Stimulated activated CD8-positive, alpha-beta memory T cell treated with anti-CD3 and anti-CD28 coated beads, Interleukin-2, amount 100 ng/mL, for 1 hour (primary cell): ENCODE results near the gene RASSF4.

Experiments used
- DNase-seq, 2 donors: peaks; one replicate each; pipeline ENCODE4 v3.0.0-alpha.2; 2020; ENCODE audit warnings: low read depth in 2 of 2

Gene RASSF4, protein sequence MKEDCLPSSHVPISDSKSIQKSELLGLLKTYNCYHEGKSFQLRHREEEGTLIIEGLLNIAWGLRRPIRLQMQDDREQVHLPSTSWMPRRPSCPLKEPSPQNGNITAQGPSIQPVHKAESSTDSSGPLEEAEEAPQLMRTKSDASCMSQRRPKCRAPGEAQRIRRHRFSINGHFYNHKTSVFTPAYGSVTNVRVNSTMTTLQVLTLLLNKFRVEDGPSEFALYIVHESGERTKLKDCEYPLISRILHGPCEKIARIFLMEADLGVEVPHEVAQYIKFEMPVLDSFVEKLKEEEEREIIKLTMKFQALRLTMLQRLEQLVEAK

DNA sequence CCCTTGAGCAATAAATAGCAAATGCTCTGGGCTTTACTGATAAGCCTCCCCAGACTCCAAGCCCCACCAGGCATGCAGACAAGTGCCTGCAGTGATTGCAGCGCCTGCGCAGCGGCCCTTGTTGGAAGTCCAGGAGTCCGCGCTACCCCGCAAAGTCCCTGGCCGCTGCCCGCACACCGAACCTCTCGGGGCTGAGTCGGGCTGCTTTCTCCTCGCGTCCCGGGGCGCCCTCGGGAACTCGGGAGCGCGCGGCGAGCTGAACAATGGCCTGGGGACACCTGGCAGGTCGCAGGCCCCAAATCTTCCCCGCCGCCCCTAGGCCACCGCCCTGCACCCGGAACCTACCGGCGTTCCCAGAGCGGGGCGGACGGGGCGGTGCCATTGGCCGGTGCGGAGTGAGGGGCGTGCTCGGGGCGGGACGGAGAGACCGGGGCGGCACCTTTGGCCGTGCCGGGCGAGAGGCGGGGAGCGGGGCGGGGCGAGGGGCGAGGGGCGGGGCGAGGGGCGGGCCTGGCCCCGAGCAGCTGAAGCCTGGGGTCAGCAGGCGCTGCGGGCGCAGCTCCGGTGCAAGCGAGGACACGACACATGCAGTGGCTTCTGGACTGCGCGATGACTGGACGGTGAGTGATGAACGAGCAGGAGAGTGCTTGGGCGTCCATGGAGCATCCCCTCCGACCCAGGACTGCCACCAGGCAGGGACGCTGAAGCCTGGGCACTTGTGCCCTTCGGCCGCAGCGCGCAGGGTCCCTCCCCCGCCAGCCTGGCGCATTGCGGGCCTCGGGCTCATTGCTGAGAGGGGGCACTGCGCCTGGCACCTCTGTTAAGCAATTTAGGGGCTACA lies at the start of gene RASSF4:
RASSF4 (plus strand) TSS at position 556 of the 841 bp plus-strand sequence. CDS start 10,401 bp downstream, outside the sequence.
- peak; percentile 83 to 86 for DNase-seq

GRCh38 chr10:44909910-44910309 lies 49.7 kb upstream of the RASSF4 start:
- no peak for DNase-seq

DNA sequence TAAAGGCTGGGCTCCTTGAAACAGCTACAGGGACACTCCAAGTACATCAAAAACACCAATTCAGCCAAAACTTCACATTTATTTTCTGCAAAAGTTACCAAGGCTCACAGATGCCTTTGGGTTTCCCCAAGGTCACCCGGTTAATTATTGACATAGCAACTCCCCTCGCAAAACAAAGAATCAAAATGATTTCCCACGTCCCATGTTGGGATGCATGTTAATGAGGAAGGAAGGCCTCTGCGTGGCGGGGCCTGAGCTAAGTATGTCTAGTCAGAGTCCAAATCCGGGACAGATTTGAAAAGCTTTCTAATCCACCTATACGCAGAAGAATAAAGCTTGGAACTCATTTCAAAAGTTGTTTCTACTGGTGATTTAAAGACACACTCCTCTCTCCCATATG lies 49.0 kb upstream of the RASSF4 start:
- no peak for DNase-seq

- DNase-seq = no peak
Observed at GRCh38 chr10:44911081-44911540, 48.5 kb upstream of the RASSF4 start, which contains the start of gene TMEM72. TMEM72 (plus strand) TSS chr10:44911337; CDS start chr10:44911513, 176 bp downstream.

DNA sequence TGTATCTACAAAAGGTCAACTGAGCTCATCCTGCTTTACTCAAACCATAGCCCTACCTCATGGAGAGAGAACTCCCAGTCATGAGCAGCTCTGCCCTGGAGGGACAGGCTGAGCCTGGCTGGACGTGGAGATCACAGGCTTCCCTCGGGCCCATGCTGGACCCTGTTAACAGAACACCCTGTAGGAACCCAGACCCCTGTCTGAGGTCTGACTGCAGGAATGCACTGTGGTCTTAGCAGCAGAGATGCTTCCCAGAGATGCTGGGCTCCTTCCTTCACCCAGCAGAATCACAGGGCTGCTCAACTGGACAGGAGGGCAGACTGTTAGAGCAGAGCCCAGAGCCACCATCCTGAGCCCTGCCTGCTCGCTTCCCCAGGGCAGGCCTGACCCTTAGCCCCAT lies 47.7 kb upstream of the RASSF4 start:
- no peak for DNase-seq

- DNase-seq = no peak
Observed at GRCh38 chr10:44913350-44914081, 46.1 kb upstream of the RASSF4 start.

- no peak for DNase-seq
Observed at GRCh38 chr10:44914891-44915290, 44.7 kb upstream of the RASSF4 start.

GRCh38 chr10:44916429-44916828 lies 43.2 kb upstream of the RASSF4 start:
- DNase-seq = no peak

DNA sequence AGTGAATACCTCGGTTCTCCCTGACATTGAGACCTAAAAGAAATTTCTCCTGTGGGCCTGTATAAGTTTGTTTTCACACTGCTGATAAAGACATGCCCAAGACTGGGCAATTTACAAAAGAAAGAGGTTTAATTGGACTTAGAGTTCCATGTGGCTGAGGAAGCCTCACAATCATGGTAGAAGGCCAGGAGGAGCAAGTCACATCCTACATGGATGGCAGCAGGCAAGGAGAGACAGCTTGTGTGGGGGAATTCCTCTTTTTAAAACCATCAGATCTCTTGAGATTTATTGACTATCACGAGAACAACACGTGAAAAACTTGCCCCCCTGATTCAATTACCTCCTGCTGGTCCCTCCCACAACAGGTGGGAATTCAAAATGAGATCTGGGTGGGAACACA lies 41.8 kb upstream of the RASSF4 start:
- no peak for DNase-seq

DNA sequence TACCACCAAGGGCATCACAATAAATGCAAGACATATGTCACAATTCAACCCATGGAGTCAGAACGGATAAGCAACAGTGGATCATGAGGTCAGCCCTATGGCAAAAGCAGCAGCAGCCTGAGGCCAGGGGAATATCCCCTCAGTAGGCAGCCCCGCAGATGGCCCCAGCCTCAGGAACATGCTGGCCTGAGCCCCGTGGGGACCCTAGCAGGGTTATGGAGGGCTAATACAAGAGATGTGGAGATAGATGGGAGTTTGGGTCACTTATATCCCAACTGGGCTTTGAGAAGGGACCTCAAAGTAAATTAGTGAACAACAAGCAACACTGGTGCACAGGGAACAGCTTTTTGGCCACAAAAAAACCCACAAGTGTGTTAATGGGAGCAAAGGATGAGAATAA lies 39.4 kb upstream of the RASSF4 start:
- DNase-seq = no peak

- DNase-seq = no peak
Observed at GRCh38 chr10:44921061-44921460, 38.5 kb upstream of the RASSF4 start.

- DNase-seq = no peak
Observed at GRCh38 chr10:44921506-44921905, 38.1 kb upstream of the RASSF4 start.

GRCh38 chr10:44922021-44922420 lies 37.6 kb upstream of the RASSF4 start:
- no peak for DNase-seq

- DNase-seq = no peak
Observed at GRCh38 chr10:44922796-44923545, 36.6 kb upstream of the RASSF4 start.

DNA sequence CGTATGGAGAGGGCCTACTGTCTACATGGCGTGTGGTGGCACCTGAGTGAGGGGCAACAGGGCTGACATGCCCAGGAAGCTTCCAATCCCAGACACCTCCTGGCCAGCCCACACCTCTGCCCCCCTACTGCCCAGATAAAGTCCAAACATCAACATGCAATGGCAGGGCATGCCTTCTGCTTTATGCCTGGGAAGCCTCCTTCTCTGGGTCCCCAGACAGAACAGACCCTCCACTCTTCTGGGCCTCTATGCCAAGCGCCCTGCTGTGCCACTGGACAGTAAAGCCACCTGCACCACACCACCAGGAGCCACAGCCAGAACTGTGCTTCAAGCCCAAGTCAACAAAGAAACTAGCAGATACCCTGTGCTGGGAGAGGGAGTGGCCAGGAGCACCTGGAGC lies 36.0 kb upstream of the RASSF4 start:
- DNase-seq = no peak

GRCh38 chr10:44924261-44925040 lies 35.2 kb upstream of the RASSF4 start:
- DNase-seq = no peak

- DNase-seq = no peak
Observed at GRCh38 chr10:44925224-44925623, 34.4 kb upstream of the RASSF4 start.

GRCh38 chr10:44925811-44926750 lies 33.5 kb upstream of the RASSF4 start:
- DNase-seq = no peak

DNA sequence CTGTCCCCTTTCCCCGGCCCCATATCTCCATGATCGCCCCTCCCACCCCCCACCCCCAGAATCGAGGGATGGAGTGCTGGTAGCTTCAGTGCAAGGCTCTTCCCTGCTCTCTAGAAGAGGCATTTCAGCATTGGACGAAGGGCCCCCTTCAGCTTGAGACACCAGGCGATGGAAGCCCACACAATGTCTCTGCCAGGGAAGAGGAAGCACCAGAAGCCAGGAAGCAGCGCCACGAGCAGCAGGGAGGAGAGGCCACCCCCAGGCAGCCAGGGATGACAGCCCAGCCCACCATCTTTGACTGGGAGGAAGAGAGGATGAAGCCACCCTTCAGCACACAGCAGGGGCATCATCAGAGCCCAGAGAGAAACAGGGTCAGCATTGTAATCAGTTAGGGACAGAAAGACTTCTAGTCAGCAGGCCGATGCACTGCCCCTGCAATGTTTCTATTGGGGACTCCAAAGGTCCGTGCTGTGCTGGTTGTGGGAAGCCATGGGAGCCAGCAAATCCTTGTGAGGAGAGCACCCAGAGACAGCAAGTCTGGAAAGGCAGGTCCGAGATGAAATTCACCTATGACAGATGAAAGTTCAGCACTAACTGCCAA lies 32.8 kb upstream of the RASSF4 start:
- DNase-seq = no peak
